Mononuclear cell (primary cell): ENCODE measurements around the gene BLCAP. TPM values are rescaled to one million over a fixed set of nuclear protein-coding genes. Genes with fewer than 3 reads are reported as not detected.
"Not testable (repeated sequence)": the region's sequence is repeated elsewhere in the genome, so short reads cannot be mapped to it uniquely, and the experiment has no call there.

Experiments used
- H3K27me3 ChIP-seq: 2 replicates; pipeline ENCODE4 v1.6.0; 2011; ENCODE audit warnings: low read length, control low read depth; ENCODE audit not compliant: insufficient read depth
- H3K4me1 ChIP-seq: 2 replicates; pipeline ENCODE4 v1.5.1; 2011; ENCODE audit warnings: mild to moderate bottlenecking, low read length, control low read depth; ENCODE audit not compliant: insufficient read depth
- H3K4me3 ChIP-seq: 2 replicates; pipeline ENCODE4 v1.5.1; 2011; ENCODE audit warnings: mild to moderate bottlenecking, low read length, moderate library complexity
- H3K9me3 ChIP-seq: 2 replicates; pipeline ENCODE4 v1.5.1; 2011; ENCODE audit warnings: low read depth, mild to moderate bottlenecking, control low read depth, low read length
- total RNA-seq: library from RNA; depleted of rRNA; stranded (reverse); fragments of >200 nt; gene quantifications from one replicate; pipeline ENCODE4 v1.2.3, GENCODE V29; 2012

Gene BLCAP
- total RNA-seq, 1 donor = 26.7 TPM

DNA sequence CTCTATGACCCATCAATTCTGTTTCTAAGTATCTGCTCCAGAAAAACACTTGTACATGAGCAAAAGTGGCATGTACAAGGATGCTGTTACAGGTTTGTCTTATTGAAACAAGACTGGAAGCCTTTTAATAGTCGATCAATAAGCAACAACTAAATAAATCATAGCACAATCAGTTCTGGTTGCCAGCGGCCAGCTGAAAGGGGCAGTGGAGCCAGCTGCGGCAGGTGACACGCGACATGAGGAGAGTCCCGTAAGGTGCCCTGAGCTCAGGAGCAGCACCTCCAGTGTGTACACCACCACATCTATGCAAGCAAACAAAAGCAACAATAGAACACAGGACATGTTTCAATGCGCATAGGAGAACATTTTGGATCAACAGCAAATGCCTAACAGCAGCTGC is 27.4 kb downstream of the BLCAP start:
- Histone ChIP-seq H3K27me3 (no peaks in the 10 kb centered on the region), H3K4me3 (no peak overlapping the region), H3K9me3 (no peaks in the 10 kb centered on the region), H3K4me1 (no peaks in the 10 kb centered on the region)

DNA sequence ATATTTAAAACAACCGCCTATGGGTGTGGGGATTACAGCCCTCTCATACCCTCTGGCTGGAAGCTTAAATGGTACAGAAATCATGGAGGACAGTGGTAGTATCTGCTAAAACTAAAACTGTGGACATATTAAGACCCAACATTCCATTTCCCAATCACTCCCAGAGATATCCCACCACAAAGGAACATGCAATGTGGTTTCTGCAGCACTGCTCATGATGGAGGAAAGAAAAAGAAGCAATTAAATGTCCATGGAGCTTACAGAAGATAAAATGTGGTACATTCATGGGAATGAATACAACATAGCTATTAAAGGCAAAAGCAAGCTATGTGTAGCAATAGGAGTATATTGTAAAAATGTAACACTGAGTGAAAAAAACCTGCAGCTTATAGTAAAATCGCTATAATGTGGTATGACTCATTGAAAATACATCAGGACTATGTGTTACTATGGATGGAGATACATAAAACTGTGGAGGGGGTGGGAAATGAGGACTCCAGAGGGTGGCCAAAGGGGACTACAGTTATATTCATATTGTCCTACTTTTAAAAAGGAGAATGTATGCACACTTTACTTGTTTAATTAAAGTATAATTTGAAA is 29.5 kb downstream of the BLCAP start:
- Histone ChIP-seq H3K4me1 (no peaks in the 10 kb centered on the region), H3K9me3 (no peaks in the 10 kb centered on the region), H3K27me3 (no peaks in the 10 kb centered on the region), H3K4me3 (no peak overlapping the region)

DNA sequence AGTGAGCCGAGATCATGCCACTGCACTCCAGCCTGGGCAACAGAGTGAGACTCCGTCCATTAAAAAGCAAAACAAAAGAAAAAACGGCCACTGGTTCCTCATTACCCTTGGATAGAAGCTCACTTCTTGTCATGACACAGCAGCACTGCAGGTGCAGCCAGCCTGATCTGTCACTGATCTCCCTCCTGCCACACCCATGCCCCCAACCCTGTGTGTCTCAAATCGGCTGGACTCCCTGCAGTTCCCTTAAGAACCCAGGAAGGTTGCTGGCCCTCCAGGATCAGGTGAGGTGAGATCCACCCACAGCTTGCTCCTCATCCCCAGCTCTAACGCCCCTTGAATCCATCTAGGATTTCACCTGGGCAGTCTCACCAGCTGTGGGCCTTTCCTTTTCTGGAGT is 32.9 kb downstream of the BLCAP start:
- Histone ChIP-seq H3K4me1 (no peaks in the 10 kb centered on the region), H3K27me3 (no peaks in the 10 kb centered on the region), H3K9me3 (no peaks in the 10 kb centered on the region), H3K4me3 (no peak overlapping the region)

DNA sequence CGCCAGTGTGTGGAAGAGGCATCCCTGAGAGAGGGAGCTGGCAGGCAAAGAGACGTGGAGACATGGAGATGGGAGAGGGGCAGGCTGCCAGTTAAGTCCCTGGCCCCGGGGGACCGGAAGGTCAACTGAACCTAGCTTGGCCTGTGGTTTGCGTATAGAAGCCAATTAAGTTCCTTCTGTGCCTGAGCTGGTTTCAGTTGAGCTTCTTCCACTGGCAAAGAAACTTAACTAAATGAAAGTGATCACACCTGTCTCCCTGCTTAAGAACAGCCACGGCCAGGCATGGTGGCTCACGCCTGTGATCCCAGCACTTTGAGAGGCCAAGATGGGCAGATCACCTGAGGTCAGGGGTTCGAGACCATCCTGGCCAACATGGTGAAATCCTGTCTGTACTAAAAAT is 33.4 kb downstream of the BLCAP start:
- H3K4me1 ChIP-seq = no peaks in the 10 kb centered on the region

DNA sequence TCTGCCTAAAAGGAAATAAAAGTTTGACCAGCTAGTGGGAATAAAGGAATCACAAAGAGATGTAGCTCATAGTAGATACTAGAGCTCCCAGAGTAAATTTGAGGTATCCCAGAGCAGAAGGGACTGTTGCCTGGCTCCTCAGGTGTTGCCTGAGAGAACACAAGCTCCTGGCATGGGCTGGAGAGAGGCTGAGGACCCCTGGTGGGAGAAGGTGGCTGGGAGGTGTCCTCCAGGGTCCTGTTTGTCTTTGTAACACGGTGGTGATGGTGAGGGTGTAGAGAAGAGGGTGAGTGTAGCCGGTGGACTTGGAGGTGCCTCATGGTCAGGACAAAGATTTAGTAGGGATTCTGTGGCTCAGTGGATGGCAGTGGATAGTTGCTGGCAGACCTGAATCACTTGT is 34.7 kb downstream of the BLCAP start:
- Histone ChIP-seq H3K4me1 (no peaks in the 10 kb centered on the region), H3K9me3 (no peaks in the 10 kb centered on the region), H3K27me3 (no peaks in the 10 kb centered on the region), H3K4me3 (no peak overlapping the region)

More for the DNA sequence above, 33.4 kb downstream of the BLCAP start:
- Histone ChIP-seq H3K9me3 (no peaks in the 10 kb centered on the region), H3K4me3 (no peak overlapping the region), H3K27me3 (no peaks in the 10 kb centered on the region)

DNA sequence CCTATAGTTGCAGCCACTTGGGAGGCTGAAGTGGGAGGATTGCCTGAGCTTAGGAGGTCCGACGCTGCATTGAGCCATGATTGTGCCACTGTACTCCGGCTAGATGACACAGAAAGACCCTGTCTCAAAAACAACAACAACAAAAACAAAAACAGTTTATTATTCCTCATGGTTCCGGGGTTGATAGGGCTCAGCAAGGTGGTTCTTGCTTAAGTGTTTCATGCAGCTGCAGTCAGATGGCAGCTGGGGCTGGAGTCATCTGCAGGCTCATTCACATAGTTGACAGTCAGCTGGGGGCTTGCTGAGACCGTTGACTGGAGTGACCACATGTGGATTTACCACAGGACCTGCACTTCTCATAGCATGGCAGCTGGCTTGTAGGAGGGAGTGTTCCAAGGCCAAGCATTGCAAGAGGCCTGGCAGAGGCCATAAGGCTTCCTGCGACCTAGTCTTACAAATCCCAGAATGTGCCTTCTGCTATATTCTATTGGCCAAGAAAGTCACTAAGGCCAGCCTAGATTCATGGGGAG is 35.5 kb downstream of the BLCAP start:
- Histone ChIP-seq H3K4me1 (no peaks in the 10 kb centered on the region), H3K27me3 (no peaks in the 10 kb centered on the region), H3K9me3 (no peaks in the 10 kb centered on the region), H3K4me3 (no peak overlapping the region)

DNA sequence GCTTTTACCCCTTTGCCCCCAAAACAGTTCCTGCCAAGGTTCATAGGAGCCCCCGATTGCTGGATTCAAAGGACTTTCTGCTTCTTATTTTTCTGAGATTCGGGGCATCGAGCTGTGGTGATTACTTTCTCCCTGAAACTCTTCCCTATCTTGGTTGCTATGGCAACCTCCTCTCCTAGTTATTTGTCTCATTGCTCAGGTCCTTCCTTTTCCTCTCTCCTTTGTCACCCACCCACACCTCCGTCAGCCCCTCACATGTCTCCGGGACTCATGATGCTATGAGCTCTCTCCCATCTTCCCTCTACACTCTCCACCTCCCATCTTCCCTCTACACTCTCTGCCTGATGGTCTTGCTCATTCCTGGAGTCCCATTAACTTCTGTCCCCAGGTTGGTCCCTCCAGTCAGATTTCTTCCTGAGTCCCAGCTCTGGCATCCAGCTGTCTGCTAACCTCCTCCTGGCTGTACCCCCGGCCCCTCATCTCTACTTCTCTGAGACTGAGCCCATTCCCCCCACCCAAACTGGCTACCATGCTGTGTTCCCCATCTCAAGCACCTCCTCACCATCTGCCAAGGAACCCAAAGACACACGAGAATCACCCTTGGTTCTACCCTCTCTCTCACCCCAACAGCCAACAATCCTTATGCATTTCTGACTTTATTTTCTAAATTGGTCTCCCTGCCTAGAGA is 36.9 kb downstream of the BLCAP start:
- Histone ChIP-seq H3K4me1 (no peaks in the 10 kb centered on the region), H3K27me3 (no peaks in the 10 kb centered on the region), H3K9me3 (no peaks in the 10 kb centered on the region), H3K4me3 (no peak overlapping the region)

DNA sequence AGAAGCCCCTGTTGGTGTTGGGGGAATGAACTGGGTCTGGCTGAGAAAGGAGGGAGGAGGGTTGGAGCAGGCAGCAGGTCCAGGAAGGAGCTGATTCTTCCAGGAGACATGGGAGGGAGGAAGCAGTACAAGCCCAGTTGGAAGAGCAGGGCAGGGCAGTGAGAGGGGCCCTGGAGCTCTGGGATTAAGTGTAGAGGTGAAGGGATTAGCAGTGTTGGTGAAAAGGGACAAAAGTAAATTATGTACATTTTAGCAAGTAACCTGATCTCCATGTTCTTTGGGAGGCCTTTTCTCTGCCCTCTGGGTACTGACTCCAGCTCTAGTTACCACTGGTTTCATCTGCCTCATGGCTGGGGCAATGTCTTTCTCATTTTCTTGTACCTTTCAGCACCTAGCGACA is 41.5 kb downstream of the BLCAP start:
- H3K4me3 ChIP-seq, H3K27me3 ChIP-seq, H3K4me1 ChIP-seq, H3K9me3 ChIP-seq: not testable (repeated sequence)

DNA sequence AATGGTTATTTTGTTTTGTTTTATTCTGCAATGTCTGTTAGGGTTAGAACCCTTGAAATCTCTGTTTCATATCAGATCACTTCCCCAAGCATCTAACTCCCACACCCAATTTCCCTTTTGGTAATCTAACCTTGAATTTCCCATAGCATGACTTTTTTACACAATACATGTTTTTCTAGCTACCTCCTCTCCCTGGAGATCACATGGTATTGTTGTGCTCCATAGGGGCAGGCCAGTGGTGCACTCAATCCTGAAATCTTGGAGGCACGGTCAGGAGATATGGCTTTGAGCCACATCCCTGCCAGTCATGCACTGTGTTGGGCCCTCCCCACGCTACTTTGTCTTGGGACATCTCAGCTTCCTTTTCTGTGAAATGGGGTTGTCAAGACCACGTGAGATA is 43.3 kb downstream of the BLCAP start:
- Histone ChIP-seq H3K9me3 (no peaks in the 10 kb centered on the region), H3K27me3 (no peaks in the 10 kb centered on the region), H3K4me3 (no peak overlapping the region), H3K4me1 (no peaks in the 10 kb centered on the region)

DNA sequence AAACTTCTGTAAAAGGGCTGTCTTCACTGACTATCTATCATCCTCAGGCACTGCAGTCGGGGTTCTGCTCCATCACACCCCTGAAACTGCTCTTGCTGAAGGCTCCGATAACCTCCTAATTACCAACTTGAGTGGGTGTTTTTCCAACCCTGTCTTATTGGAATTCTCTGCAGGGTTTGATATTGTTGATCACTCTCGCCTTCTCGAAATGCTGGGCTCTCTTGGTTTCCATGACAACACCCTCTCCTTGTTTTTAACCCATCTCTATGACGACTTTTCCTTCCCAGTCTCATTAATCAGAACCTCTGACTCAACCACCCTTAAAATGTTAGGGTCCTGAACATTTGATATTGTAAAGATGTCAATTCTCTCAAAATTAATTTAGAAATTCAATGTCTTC is 46.1 kb downstream of the BLCAP start:
- no peaks in the 10 kb centered on the region for H3K9me3 ChIP-seq
- no peaks in the 10 kb centered on the region for H3K4me1 ChIP-seq
- no peaks in the 10 kb centered on the region for H3K27me3 ChIP-seq
- H3K4me3 ChIP-seq = no peak overlapping the region

DNA sequence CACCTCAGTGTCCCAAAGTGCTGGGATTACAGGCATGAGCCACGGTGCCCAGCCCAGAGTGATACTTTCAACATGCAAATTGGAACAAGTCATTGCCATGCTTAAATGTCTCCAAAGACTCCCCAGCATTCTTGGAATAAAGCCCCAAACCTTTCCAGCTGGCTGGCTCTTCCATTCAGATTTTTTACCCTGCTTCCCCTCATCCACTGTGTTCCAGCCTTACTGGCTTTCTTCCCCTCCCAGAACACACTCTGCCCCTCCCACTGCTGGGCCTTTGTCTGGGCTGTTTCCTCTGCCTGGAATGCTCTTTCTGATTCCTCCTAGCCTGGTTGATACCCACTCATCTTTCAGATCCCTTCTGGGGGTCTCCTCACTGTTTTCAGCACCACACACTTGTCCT is 46.8 kb downstream of the BLCAP start:
- no peaks in the 10 kb centered on the region for H3K27me3 ChIP-seq
- H3K4me1 ChIP-seq = no peaks in the 10 kb centered on the region
- no peaks in the 10 kb centered on the region for H3K9me3 ChIP-seq
- H3K4me3 ChIP-seq = no peak overlapping the region

DNA sequence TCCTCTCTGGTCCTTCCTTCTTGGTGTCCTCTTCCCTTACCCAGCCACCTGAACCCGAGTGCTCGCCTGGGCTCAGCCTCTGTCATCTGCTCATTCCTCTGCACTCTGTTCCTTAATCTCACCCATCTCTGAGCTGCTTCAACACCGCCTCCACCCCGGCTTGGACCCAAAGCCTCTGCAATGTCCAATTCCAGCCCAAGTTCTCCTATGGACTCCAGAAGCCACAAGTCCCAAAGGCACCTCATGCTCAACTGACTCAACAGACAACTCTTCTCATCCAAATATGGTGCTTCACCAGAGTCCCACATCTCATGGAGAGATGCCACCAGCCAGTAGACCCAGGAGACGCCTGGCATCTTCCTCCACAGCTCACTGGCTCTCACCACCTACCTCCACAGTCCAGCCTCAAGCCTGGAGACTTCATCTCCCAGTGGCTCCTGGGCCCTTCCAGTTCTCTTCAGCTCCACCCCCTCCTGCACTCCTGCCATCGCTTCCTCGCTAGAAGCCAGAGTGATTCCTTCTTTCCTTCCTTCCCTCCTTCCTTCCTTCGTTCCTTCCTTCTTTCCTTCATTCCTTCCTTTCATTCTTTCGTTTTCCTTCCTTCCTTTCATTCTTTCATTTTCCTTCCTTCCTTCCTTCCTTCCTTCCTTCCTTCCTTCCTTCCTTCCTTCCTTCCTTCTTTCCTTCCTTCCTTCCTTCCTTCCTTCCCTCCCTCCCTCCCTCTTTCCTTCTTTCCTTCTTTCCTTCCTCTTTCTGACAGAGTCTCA is 47.6 kb downstream of the BLCAP start:
- Histone ChIP-seq H3K27me3 (no peaks in the 10 kb centered on the region), H3K4me1 (no peaks in the 10 kb centered on the region), H3K9me3 (no peaks in the 10 kb centered on the region), H3K4me3 (no peak overlapping the region)

DNA sequence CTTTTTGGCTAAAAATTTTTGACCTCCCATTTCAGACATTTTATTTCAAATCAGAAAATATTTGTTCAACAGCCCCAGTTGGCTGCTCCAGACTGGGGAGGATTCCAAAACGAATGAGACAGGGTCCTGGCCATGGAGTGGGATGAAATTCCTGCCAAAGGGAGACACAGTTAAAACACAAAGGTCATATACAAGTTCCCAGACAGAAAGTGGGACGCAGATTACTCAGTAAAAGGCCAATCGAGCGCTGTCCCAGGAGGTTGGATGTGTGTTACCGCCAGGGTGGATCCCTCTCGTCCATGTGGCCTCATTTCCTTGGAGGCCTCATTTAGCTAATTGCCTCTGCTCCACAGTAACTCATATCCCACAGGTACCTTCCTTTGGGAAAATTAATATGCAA is 48.4 kb downstream of the BLCAP start:
- H3K9me3 ChIP-seq = no peaks in the 10 kb centered on the region
- no peaks in the 10 kb centered on the region for H3K4me1 ChIP-seq
- H3K4me3 ChIP-seq = no peak overlapping the region
- H3K27me3 ChIP-seq = no peaks in the 10 kb centered on the region

DNA sequence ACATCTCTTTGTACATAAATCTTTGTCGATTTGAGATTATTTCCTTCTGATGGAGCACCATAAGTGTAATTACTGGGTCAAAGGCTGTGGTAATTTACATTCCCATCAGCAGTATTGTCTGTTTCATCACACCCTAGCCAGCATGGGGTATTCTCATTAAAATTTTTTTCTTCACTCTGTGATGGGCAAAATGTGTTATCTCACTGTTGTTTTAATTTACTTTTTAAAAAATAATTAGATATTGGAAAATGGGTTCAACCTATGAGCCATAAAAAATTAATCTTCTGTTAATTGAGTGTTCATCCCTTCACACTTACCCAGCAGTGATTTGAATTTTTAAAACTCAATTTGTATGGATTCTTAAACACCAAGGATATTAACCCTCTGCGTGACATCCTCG is 50.6 kb downstream of the BLCAP start:
- Histone ChIP-seq H3K27me3 (no peaks in the 10 kb centered on the region), H3K9me3 (no peaks in the 10 kb centered on the region), H3K4me3 (no peak overlapping the region), H3K4me1 (no peaks in the 10 kb centered on the region)

DNA sequence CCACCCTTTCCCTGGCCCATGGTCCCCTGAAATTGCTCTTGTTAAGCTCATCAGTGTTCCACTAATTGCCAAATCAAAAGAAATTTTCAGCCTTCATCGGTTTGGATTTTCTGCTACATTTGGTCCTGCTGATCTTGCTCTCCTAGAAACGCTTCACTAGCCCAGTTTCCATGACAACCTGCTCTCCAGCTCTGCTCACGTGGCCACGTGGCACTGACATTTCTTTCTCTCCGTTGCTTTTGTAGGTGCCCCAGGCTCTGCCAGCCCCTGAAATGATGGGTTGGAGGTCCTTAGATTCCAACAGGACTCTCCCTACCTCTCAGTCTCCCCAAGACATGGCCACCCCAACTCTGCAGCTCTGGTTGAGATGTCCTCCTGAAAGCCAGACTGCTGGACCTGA is 52.4 kb downstream of the BLCAP start:
- no peaks in the 10 kb centered on the region for H3K27me3 ChIP-seq
- no peaks in the 10 kb centered on the region for H3K9me3 ChIP-seq
- H3K4me3 ChIP-seq = no peak overlapping the region
- H3K4me1 ChIP-seq = no peaks in the 10 kb centered on the region
